Ishikawa (cell line): ENCODE data around the gene MIAT.

Source experiments
- CEBPB ChIP-seq: IDR thresholded peaks from 2 replicates; pipeline ENCODE4 v1.6.1; 2012
- CREB1 ChIP-seq: IDR thresholded peaks from 2 replicates; pipeline ENCODE4 v1.6.1; 2012; ENCODE audit warnings: low read depth
- EGR1 ChIP-seq: IDR thresholded peaks from 2 replicates; pipeline ENCODE4 v1.6.1; 2012
- EP300 ChIP-seq: IDR thresholded peaks from 2 replicates; pipeline ENCODE4 v1.6.1; 2012; ENCODE audit warnings: borderline replicate concordance
- FOXM1 ChIP-seq: IDR thresholded peaks from 2 replicates; pipeline ENCODE4 v1.6.1; 2012; ENCODE audit warnings: low read depth, borderline replicate concordance
- NFIC ChIP-seq: IDR thresholded peaks from 2 replicates; pipeline ENCODE4 v1.6.1; 2012
- RAD21 ChIP-seq: IDR thresholded peaks from 2 replicates; pipeline ENCODE4 v1.6.1; 2012; ENCODE audit warnings: low read depth
- TAF1 ChIP-seq: IDR thresholded peaks from 2 replicates; pipeline ENCODE4 v1.6.1; 2012; ENCODE audit warnings: low read depth, mild to moderate bottlenecking
- TCF12 ChIP-seq: IDR thresholded peaks from 2 replicates; pipeline ENCODE4 v1.6.1; 2012; ENCODE audit warnings: low read depth
- TEAD4 ChIP-seq: IDR thresholded peaks from 2 replicates; pipeline ENCODE4 v1.6.1; 2012
- USF1 ChIP-seq: IDR thresholded peaks from 2 replicates; pipeline ENCODE4 v1.6.1; 2012
- YY1 ChIP-seq: IDR thresholded peaks from 2 replicates; pipeline ENCODE4 v1.6.1; 2012; ENCODE audit warnings: low read depth
- ZBTB7A ChIP-seq: IDR thresholded peaks from 2 replicates; pipeline ENCODE4 v1.6.1; 2012; ENCODE audit warnings: low read depth
- TF ChIP-seq, protein P1 (sequence below): IDR thresholded peaks from 2 replicates; pipeline ENCODE4 v1.6.1; 2012; ENCODE audit warnings: low read depth, mild to moderate bottlenecking
- TF ChIP-seq, protein P2 (sequence below): IDR thresholded peaks from 2 replicates; pipeline ENCODE4 v1.6.1; 2012

The MIAT gene

DNA sequence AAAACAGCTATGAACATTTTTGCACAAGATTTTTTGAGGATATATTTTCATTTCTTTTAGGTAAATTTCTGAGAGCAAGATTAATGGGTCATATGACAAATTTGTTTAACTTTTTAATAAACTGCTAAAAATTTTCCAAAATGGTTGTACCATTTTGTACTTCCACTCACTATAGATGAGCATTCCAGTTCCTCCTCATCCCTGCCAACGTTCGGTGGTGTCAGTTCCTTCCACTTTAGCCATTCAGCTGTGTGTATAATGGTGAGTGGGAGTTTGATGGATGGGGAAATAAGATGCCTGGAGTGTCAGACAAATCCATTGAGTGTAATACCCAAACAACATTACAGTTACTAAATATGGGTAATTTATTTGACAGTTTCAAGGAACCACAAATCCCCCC lies 49.7 kb downstream of the MIAT start:
- TF ChIP-seq FOXM1 (no peak), YY1 (no peak), RAD21 (no peak), TEAD4 (no peak), TAF1 (no peak), TCF12 (no peak), EP300 (no peak), NFIC (no peak), CEBPB (no peak), EGR1 (no peak), ZBTB7A (no peak), USF1 (no peak), CREB1 (no peak)
- TF ChIP-seq, protein P1, sequence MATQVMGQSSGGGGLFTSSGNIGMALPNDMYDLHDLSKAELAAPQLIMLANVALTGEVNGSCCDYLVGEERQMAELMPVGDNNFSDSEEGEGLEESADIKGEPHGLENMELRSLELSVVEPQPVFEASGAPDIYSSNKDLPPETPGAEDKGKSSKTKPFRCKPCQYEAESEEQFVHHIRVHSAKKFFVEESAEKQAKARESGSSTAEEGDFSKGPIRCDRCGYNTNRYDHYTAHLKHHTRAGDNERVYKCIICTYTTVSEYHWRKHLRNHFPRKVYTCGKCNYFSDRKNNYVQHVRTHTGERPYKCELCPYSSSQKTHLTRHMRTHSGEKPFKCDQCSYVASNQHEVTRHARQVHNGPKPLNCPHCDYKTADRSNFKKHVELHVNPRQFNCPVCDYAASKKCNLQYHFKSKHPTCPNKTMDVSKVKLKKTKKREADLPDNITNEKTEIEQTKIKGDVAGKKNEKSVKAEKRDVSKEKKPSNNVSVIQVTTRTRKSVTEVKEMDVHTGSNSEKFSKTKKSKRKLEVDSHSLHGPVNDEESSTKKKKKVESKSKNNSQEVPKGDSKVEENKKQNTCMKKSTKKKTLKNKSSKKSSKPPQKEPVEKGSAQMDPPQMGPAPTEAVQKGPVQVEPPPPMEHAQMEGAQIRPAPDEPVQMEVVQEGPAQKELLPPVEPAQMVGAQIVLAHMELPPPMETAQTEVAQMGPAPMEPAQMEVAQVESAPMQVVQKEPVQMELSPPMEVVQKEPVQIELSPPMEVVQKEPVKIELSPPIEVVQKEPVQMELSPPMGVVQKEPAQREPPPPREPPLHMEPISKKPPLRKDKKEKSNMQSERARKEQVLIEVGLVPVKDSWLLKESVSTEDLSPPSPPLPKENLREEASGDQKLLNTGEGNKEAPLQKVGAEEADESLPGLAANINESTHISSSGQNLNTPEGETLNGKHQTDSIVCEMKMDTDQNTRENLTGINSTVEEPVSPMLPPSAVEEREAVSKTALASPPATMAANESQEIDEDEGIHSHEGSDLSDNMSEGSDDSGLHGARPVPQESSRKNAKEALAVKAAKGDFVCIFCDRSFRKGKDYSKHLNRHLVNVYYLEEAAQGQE, result no peak
- TF ChIP-seq, protein P2, sequence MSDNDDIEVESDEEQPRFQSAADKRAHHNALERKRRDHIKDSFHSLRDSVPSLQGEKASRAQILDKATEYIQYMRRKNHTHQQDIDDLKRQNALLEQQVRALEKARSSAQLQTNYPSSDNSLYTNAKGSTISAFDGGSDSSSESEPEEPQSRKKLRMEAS, result no peak

GRCh38 chr22:26707581-26707980 lies 50.2 kb downstream of the MIAT start:
- TF ChIP-seq, protein P1, result no peak
- TF ChIP-seq RAD21, result no peak
- TF ChIP-seq EGR1, result no peak
- no peak for TF ChIP-seq TCF12
- no peak for TF ChIP-seq USF1
- no peak for TF ChIP-seq CREB1
- no peak for TF ChIP-seq FOXM1
- TF ChIP-seq YY1, result no peak
- no peak for TF ChIP-seq NFIC
- TF ChIP-seq, protein P2, result no peak
- TF ChIP-seq CEBPB, result no peak
- TF ChIP-seq TEAD4, result no peak
- no peak for TF ChIP-seq TAF1
- TF ChIP-seq ZBTB7A, result no peak
- TF ChIP-seq EP300, result no peak

DNA sequence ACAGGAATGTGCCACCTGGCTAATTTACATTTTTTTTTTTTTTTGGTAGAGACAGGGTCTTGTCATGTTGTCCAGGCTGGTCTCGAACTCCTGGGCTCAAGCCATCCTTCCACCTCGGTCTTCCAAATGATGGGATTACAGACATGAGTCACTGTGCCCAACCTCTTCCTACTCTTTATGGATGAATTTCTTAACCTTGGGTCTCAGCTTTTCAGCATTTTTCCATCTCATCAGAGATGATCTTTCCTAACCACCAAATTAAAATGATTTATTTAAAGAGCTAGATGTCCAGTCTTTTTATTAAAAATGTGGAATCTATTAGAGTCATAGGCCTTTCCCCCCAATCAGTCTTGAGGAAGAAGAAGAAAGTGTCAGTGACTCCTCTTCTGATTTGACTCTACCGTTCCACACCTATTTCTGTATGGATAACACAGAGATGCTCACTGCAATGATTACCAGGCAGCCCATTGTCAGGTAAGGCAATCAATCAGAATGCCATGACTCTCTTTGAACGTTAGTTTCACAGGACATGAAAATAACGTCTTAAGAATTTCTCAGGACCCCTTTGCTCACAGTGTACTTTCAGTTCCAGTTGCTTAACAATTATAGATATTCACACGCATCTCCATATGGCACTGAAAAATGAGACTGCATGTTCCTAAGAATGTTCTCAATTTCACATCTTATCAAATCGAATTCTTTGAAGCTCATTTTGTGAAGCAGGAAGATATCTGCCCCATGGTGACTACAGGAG lies 51.0 kb downstream of the MIAT start:
- TF ChIP-seq ZBTB7A (no peak), CEBPB (no peak), TEAD4 (no peak), TCF12 (no peak), RAD21 (no peak), NFIC (no peak), CREB1 (no peak), YY1 (no peak), TAF1 (no peak), USF1 (no peak), FOXM1 (no peak), EP300 (no peak), EGR1 (no peak)
- TF ChIP-seq, protein P1, result no peak
- TF ChIP-seq, protein P2, result no peak
